Liver (tissue), 9 donors: ENCODE results near the gene ZDHHC5. TPM values are rescaled to one million over a fixed set of nuclear protein-coding genes. Genes with fewer than 3 reads are reported as not detected.

Source experiments
- DNase-seq: peaks from one replicate; pipeline ENCODE4 v3.0.0-alpha.2; 2017; ENCODE audit warnings: low spot score
- H3K27ac ChIP-seq, 2 donors: one replicate each; pipeline ENCODE4 v1.7.0; 2013; ENCODE audit warnings: inconsistent platforms in 2 of 2, low read length in 2 of 2, control low read depth in 1 of 2, low read depth in 1 of 2, mild to moderate bottlenecking in 1 of 2
- H3K27me3 ChIP-seq, 4 donors: one replicate each; pipeline versions ENCODE4 v1.6.1 to v1.7.0; 2013; ENCODE audit warnings: low read length in 3 of 4, inconsistent platforms in 1 of 4, mild to moderate bottlenecking in 1 of 4, moderate library complexity in 1 of 4; ENCODE audit not compliant: control insufficient read depth in 4 of 4, insufficient read depth in 4 of 4
- H3K36me3 ChIP-seq, 4 donors: one replicate each; pipeline versions ENCODE4 v1.6.1 to v1.7.0; 2013; ENCODE audit warnings: low read length in 3 of 4, mild to moderate bottlenecking in 3 of 4, low read depth in 1 of 4, moderate library complexity in 1 of 4; ENCODE audit not compliant: control insufficient read depth in 4 of 4, insufficient read depth in 3 of 4
- H3K4me1 ChIP-seq, 4 donors: one replicate each; pipeline versions ENCODE4 v1.6.1 to v1.7.0; 2013; ENCODE audit warnings: low read length in 3 of 4, mild to moderate bottlenecking in 3 of 4, moderate library complexity in 1 of 4; ENCODE audit not compliant: control insufficient read depth in 4 of 4, insufficient read depth in 4 of 4
- H3K4me3 ChIP-seq, 3 donors: one replicate each; pipeline versions ENCODE4 v1.6.1 to v1.7.0; 2013; ENCODE audit warnings: low read length in 3 of 3, control low read depth in 1 of 3, low read depth in 1 of 3, mild to moderate bottlenecking in 1 of 3
- H3K9ac ChIP-seq, 2 donors: one replicate each; pipeline ENCODE4 v1.7.0; 2013; ENCODE audit warnings: low read length in 2 of 2, mild to moderate bottlenecking in 2 of 2, moderate library complexity in 2 of 2, control low read depth in 1 of 2, low read depth in 1 of 2
- H3K9me3 ChIP-seq, 4 donors: one replicate each; pipeline versions ENCODE4 v1.6.1 to v1.7.0; 2013; ENCODE audit warnings: low read length in 3 of 4; ENCODE audit not compliant: control insufficient read depth in 4 of 4
- GABPA ChIP-seq, 2 donors: IDR thresholded peaks in 1 of 2; conservative IDR thresholded peaks in 1 of 2; 2 replicates each; pipeline ENCODE4 v1.6.1; 2016; ENCODE audit warnings: antibody characterized with exemption in 2 of 2, mild to moderate bottlenecking in 1 of 2, moderate library complexity in 1 of 2
- HNF4A ChIP-seq, 2 donors: conservative IDR thresholded peaks; 2 replicates each; pipeline ENCODE4 v1.6.1; 2016; ENCODE audit warnings: antibody characterized with exemption in 2 of 2, mild to moderate bottlenecking in 2 of 2
- HNF4G ChIP-seq: IDR thresholded peaks from 2 replicates; pipeline ENCODE4 v1.6.1; 2016; ENCODE audit warnings: antibody characterized with exemption
- JUND ChIP-seq, 2 donors: IDR thresholded peaks; 2 replicates each; pipeline ENCODE4 v1.6.1; 2016; ENCODE audit warnings: antibody characterized with exemption in 2 of 2
- NR2F2 ChIP-seq: IDR thresholded peaks from 2 replicates; pipeline ENCODE4 v1.6.1; 2016; ENCODE audit warnings: antibody characterized with exemption
- RXRA ChIP-seq, 2 donors: IDR thresholded peaks; 2 replicates each; pipeline ENCODE4 v1.6.1; 2017 to 2018; ENCODE audit warnings: antibody characterized with exemption in 2 of 2, mild to moderate bottlenecking in 1 of 2
- SP1 ChIP-seq: IDR thresholded peaks from 2 replicates; pipeline ENCODE4 v1.6.1; 2018; ENCODE audit warnings: antibody characterized with exemption, mild to moderate bottlenecking
- TAF1 ChIP-seq: conservative IDR thresholded peaks from 2 replicates; pipeline ENCODE4 v1.6.1; 2016; ENCODE audit warnings: antibody characterized with exemption, mild to moderate bottlenecking
- YY1 ChIP-seq: IDR thresholded peaks from 2 replicates; pipeline ENCODE4 v1.6.1; 2016; ENCODE audit warnings: antibody characterized with exemption, mild to moderate bottlenecking
- ZBTB33 ChIP-seq: IDR thresholded peaks from 2 replicates; pipeline ENCODE4 v1.6.1; 2016; ENCODE audit warnings: antibody characterized with exemption
- WGBS: extraction: QIAGEN DNeasy Blood & Tissue Kit; methylation state at CpG from one replicate; pipeline ENCODE4 v1.1.7; 2013; 5-methylcytosine and 5-hydroxymethylcytosine counted together
- polyA plus RNA-seq, 2 donors: library from polyadenylated mRNA; stranded (reverse) in 1 of 2; unstranded in 1 of 2; fragments of 200-250 nt in 1 of 2; fragments of >200 nt in 1 of 2; fragmentation: Nextera tagmentation in 1 of 2; extraction: Ambion mirVana in 1 of 2; gene quantifications; one replicate each; pipeline versions ENCODE4 v1.2.1 to v1.2.3, GENCODE V29; 2013 to 2015
- total RNA-seq, 2 donors: library from RNA; depleted of rRNA; stranded (reverse); fragments of >200 nt; gene quantifications; one replicate each; pipeline ENCODE4 v1.2.3, GENCODE V29; 2014
- TF ChIP-seq, protein P1 (sequence below): fragments of 150-350 bp; IDR thresholded peaks from 2 replicates; pipeline ENCODE4 v1.5.1; 2017; ENCODE audit warnings: improper control_type of control experiment, low read depth, low read length; ENCODE audit not compliant: missing input control
- TF ChIP-seq, protein P2 (sequence below): IDR thresholded peaks from 2 replicates; pipeline ENCODE4 v1.6.1; 2016; ENCODE audit warnings: antibody characterized with exemption, mild to moderate bottlenecking
- donor health status: healthy.
- donor health status: healthy.
- donor health status: healthy.
- donor health status: healthy.
- donor health status: healthy.

Gene ZDHHC5
- total and polyA plus RNA-seq, 4 donors = 7.2 to 31.4 (median 26.1) TPM

DNA sequence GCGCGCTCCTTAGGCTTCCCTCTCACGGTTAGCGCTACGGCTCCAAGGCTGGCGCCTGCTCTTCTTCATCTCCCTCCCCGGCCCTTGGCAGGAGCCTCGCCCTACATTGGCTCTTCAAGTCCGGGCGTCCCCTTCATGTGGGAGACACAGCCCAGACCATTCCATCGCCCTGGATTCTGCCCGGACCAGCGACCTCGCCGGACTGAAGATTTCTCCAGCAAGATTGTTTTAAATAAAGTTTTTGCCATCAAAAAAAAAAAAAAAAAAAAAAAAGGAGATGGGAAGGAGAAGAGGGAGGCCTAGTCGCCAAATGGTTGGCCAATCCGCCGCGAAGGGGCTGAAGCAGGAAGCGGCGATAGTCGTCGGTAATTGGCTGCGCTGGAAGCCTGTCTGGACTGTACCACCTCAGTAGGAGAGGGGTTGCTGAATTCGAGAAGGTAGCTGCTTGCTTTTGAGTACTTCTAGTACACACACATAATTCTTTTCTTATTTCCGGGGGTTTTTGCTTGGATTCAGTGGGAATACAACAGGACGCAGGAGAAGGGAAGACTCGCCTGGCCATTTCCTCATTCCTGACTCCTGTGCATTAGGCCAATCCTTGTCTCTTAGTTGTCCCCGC, 688 bp upstream of the ZDHHC5 start (continued):
- TF ChIP-seq, protein P1, sequence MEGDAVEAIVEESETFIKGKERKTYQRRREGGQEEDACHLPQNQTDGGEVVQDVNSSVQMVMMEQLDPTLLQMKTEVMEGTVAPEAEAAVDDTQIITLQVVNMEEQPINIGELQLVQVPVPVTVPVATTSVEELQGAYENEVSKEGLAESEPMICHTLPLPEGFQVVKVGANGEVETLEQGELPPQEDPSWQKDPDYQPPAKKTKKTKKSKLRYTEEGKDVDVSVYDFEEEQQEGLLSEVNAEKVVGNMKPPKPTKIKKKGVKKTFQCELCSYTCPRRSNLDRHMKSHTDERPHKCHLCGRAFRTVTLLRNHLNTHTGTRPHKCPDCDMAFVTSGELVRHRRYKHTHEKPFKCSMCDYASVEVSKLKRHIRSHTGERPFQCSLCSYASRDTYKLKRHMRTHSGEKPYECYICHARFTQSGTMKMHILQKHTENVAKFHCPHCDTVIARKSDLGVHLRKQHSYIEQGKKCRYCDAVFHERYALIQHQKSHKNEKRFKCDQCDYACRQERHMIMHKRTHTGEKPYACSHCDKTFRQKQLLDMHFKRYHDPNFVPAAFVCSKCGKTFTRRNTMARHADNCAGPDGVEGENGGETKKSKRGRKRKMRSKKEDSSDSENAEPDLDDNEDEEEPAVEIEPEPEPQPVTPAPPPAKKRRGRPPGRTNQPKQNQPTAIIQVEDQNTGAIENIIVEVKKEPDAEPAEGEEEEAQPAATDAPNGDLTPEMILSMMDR = no peak
- TF ChIP-seq HNF4G (no peak), TAF1 (peak; percentile 52), NR2F2 (peak; percentile 73)

- H3K9ac ChIP-seq = peak overlapping the region; percentile 95 to 97
- DNase-seq = no peak
- H3K9me3 ChIP-seq = no peaks in the 10 kb centered on the region
- H3K36me3 ChIP-seq = peaks cover 5 to 18% (median 13%) of the 10 kb centered on the region in 4 donors
- no peak for TF ChIP-seq HNF4G
- TF ChIP-seq, protein P2, sequence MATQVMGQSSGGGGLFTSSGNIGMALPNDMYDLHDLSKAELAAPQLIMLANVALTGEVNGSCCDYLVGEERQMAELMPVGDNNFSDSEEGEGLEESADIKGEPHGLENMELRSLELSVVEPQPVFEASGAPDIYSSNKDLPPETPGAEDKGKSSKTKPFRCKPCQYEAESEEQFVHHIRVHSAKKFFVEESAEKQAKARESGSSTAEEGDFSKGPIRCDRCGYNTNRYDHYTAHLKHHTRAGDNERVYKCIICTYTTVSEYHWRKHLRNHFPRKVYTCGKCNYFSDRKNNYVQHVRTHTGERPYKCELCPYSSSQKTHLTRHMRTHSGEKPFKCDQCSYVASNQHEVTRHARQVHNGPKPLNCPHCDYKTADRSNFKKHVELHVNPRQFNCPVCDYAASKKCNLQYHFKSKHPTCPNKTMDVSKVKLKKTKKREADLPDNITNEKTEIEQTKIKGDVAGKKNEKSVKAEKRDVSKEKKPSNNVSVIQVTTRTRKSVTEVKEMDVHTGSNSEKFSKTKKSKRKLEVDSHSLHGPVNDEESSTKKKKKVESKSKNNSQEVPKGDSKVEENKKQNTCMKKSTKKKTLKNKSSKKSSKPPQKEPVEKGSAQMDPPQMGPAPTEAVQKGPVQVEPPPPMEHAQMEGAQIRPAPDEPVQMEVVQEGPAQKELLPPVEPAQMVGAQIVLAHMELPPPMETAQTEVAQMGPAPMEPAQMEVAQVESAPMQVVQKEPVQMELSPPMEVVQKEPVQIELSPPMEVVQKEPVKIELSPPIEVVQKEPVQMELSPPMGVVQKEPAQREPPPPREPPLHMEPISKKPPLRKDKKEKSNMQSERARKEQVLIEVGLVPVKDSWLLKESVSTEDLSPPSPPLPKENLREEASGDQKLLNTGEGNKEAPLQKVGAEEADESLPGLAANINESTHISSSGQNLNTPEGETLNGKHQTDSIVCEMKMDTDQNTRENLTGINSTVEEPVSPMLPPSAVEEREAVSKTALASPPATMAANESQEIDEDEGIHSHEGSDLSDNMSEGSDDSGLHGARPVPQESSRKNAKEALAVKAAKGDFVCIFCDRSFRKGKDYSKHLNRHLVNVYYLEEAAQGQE = no peak
- WGBS = under 1% methylated on average over 31 of the region's 31 CpGs
- peak overlapping the region; percentile 94 to 98 (median 96) for H3K4me3 ChIP-seq
- H3K4me1 ChIP-seq = peaks cover 2 to 23% (median 18%) of the 10 kb centered on the region in 4 donors
- H3K27me3 ChIP-seq = no peaks in the 10 kb centered on the region
- H3K27ac ChIP-seq = peak overlapping the region; percentile 97 to 99
These were observed 494 bp downstream of the ZDHHC5 start for GRCh38 chr11:57668434-57668782.

- Histone ChIP-seq H3K27me3 (no peaks in the 10 kb centered on the region), H3K9ac (no peak overlapping the region), H3K4me3 (no peak overlapping the region), H3K36me3 (peaks cover 8 to 25% (median 19%) of the 10 kb centered on the region in 4 donors), H3K4me1 (peaks cover 6 to 20% (median 16%) of the 10 kb centered on the region in 4 donors), H3K9me3 (no peaks in the 10 kb centered on the region), H3K27ac (no peak overlapping the region)
- DNase-seq = no peak
- no peak for TF ChIP-seq GABPA (IDR thresholded peaks at IDR 0.05 in 1 of 2, conservative IDR thresholded peaks at IDR 0.05 in 1 of 2)
- TF ChIP-seq YY1 = no peak
- no peak for TF ChIP-seq SP1
- TF ChIP-seq RXRA (IDR thresholded peaks at IDR 0.05) = no peak
- TF ChIP-seq JUND (IDR thresholded peaks at IDR 0.05) = no peak
- TF ChIP-seq ZBTB33 = no peak
- no peak for TF ChIP-seq HNF4A (conservative IDR thresholded peaks at IDR 0.05)
- TF ChIP-seq, protein P2 = no peak
These were observed 6.3 kb downstream of the ZDHHC5 start for GRCh38 chr11:57674251-57674650.
